ENCODE measurements around the gene STK24.

STK24 gene

DNA sequence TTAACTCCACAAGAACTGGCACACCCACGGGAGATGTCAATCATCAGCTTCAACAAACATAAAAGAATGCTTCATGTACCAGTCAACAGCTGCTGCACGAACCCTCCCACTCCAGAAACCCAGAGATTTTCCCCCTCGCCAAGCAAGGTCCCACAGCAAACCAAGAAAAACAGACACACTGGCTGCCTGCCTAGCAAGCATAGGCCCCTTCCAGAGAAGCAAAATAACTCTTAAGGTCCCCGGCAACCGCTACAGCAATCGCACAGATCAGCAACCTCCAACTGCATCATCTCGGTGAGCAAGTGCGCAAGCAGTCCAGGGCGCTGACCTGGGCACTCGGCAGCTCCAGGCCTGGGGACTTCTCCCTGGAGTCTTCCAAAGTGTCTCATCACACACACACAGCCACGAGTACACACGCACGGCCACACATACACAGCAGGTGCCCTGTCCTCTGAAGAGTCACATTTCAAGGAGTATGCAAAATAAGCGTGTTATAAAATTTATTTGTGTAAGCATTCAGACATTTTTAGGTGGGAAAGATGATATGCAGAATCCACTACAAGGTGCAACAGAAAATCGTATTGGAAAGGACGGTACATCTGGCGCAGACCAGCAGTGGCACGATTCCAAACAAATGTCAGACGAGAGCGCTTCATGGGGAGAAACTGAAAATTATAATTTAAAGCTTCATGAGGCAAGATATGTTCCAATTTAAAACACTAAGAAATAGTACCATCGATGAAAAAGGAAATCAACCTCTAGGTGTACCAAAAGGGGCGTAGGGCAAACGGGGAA lies 125.0 kb downstream of the STK24 start:
- ATAC-seq (no peak), DNase-seq (no peak)

DNA sequence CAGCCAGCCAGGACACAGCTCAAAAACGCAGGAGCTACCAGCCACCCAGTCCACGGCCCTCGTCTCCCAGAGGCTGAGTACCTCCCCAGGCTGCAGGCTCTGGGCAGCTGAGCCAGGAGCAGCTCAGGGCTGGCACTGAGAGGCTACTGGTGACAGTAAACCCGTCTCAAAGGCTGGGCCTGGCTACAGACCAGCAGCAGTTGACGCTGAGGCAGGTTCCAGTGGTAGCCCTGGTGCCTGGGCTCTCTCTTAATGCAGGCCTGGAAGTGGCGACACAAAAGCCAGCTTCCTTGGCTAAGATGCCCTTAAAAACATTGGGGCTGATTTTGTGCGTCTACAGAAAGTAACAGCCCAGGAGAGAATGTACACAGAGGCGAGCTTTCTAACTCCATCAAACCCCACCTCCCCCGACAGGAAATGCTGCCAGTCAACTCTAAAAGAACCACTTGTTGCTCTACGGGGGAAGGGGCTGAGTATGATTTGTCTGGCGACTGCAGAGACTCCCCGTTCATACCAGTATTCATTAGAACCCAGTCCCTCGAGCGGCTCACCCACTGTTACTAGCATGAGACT lies 126.3 kb downstream of the STK24 start:
- no peak for DNase-seq
- ATAC-seq = no peak

DNA sequence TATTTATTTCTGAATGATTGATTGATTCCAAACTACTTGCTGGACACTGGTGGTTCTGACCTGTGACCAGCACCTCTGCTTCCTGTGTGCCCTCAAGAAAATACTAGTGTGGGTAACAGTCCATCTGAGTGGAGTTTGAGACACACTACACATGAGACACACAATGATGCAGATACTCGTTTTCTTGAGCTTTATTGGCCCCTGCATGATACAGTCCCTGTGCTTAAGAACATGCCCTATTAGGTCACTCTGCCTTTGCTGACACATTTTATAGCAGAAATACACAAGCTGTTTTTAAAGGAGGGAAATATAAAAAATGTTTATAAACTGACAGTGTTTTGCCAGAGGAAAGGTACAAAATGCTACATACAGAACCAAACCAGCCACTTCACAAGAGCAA lies 126.9 kb downstream of the STK24 start:
- ATAC-seq = no peak

DNA sequence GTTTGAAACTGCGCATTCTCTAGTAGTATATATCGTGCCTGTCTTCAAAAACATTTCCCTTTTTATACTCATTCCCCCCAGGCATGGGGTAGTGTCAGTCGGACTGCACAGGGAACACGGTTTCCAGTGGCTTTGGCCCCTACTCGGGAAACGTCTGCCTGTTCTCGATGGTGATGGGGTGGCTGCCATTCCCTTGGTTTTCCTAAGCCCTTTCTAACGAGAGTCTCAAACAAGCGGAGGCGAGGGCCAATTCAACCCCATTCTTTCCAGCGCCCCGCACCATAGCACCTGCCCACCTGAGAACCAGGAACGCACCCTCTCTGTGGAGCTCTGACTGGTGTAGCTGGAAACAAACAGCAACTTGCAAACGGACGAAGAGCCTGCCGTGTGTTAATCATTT lies 127.6 kb downstream of the STK24 start:
- no peak for DNase-seq
- ATAC-seq = no peak

More for the DNA sequence above, 126.9 kb downstream of the STK24 start:
- no peak for DNase-seq

DNA sequence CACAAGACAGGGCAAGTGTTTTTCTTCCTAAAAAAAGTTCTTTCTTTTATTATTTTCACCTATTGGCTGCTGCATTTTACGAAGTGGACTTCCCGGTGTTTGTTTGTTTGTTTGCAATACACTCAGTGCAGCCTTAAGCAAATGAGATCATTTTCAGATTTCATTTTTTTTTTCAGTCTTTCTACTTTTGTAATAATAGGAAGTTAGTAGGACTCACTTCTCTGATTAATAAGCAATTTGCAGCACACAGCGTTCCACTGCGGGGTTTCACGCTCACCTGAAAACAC lies 128.3 kb downstream of the STK24 start:
- DNase-seq (no peak), ATAC-seq (no peak)

DNA sequence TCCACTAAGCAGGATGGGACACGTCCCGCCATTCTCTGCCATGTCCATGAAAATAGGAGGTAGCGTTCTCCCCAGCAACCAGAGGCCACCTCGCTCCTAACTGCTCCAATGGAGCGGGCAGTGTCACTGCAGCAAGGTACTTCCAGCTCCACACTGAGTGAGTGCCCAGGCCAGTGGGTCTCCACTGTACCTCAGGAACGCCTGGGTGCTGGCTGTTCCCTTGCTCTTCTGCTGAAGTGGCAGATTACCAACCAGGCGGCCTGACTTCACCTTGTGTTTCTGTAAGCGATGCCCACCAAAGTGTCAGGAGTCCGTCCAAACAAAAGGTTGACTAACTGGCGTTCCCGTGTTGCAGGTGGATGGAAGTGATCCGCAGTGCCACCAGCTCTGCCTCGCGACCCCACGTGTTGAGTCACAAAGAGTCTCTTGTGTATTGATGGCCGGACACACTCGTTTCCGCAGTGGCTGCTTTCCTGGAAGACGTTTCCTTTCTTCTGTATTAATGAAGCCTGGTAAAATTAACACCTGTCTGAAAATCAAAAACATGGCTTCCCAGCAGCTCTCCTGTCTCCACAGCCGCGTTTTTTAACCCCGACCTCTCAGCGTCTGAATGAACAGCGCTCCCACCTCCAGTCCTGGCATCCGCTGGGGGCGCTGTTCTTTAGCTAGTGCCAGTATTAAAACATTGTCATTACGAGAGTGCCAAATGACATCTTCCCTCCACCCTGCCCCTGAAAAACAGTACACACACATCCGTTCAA lies 128.8 kb downstream of the STK24 start:
- ATAC-seq (no peak), DNase-seq (peak; percentile 28)

DNA sequence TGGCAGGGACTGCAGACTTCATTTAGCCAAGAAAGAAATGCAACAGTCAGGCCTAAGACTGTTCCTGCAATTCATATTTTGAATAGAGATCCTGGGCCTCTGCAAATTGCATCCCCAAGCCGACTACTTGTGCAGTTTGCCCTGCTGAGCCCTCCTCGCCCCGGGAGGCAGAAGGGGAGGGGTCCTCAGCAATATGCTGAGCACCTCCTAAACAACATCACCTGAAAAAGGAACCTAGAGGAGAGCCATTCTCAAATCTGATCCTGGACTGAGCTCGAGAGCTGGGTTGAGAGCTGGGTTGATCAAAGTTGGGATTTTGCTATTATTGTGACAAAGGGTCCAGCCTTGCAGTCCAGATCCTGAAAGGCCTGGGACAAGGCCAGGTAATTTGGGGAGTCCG lies 129.8 kb downstream of the STK24 start:
- no peak for ATAC-seq

DNA sequence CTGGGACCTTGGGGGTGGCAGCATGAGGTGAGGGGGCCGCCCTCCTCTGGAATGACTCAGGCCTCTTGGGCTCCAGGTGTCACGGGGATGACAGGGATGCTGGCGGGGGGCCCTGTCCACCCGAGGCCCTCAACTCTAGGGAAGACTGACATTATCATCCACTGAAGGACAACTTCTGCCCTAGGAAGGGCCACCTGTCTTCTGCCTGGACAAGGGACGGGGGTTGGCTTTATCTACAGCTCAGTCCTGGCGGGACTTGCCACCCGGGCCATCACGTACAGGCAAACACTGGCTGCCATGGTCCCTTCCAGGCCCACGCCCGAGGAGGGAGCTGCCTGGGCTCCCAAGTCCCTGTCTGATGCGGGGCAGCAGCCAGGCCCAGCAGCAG lies 130.7 kb downstream of the STK24 start:
- ATAC-seq = no peak
- no peak for DNase-seq

More for the DNA sequence above, 129.8 kb downstream of the STK24 start:
- no peak for DNase-seq

DNA sequence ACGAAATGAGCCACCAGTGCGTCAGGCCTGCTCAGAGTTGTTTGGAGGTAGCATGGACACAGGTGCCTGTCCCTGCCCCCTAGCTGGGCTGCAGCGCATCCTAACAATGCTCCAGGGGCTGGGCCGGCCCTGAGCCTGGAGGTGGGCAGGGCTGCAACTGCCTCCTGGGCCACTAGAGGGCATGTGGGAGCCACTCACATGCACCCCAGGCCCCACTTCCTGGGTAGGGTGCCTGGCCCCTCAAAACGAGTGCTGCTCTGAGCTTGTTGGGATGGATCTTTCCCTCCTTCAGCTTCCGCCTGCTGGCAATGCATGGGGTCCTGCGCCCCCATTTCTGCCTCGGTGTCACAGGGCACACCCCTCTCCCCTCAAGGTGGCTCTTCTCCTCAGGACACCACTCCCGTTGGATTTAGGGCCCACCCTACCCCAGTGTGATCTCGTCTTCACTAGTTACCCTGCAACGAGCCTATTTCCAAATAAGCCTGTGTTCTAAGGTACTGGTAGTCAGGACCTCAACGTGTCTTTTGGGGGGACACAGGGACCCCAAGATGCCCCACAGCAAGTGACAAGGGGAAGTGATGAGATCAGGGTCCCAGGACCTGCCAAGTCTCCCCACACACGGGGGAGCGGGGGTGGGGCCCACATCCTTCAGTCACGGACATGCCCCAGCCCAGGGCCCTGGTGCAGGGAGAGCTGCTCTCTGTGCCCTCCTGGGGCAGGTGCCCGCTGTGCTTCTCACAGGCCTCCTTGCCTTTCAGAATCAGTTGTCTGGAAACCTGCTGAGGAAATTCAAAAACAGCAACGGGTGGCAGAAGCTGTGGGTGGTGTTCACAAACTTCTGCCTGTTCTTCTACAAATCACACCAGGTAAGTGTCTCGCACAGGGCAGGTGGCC lies 131.3 kb downstream of the STK24 start:
- ATAC-seq (peak; percentile 87), DNase-seq (peak; percentile 83)

DNA sequence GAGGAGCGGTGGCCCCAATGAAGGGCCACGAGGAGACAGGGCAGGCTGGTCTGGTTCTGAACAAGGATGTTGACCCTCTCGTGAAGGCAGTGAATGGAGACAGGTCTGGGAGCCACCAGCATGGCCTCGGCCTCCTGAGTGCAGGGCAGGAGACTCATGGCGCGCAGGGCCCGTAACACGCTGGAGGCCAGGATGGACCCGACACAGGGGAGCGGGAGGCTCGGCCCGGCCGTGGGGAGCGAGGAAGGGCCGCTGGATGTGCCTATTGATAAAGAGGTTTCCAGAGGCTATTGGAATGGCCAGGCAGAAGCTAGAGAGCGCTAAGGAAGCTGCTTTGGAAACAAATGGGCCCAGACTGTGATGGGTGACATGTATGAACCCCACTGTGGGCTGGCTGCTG lies 132.5 kb downstream of the STK24 start:
- no peak for DNase-seq
- no peak for ATAC-seq

DNA sequence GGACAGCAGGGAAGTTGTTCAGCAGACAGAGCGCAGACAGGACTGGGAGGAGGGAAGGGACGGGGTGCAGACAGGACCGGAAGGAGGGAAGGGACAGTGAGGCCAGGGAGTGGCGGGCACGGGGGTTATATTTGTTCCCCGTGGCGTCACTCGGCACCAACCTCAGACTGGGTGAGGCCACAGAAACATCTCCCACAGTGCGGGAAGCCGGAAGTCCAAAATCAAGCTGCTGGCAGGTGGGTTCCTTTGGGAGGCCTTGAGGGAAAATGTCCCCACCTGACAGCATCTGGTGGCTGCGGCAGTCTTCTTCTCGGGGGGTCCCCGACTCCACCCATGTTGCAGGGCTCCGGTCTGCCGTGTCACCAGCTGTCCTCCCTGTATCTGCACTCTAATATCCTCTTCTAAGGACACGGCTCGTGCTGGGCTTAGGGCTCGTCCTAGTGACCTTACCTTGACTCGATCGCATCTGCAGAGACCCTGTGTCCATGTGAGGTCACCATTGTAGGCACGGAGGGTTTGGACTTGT lies 133.0 kb downstream of the STK24 start:
- no peak for ATAC-seq

DNA sequence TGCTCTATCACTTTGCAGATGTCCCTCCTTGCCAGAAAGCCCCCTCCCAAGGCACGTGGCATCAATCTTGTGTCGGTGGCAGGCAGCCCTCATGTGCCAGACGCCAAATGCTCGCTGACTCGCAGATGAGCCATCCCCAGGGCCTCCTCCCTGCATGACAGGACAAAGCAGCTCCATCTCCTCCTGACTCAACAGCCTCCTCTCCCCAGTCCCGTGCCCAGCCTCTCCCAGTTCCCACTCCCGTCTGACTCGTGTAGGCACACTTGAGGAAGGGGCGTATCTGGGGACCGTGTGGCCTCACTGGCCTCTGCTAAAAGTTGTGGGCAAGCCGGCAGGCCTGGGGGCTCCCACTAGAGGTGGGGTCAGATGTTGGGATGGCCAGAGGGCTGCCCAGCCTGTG lies 133.6 kb downstream of the STK24 start:
- DNase-seq (no peak), ATAC-seq (no peak)

More for the DNA sequence above, 133.0 kb downstream of the STK24 start:
- DNase-seq = no peak

DNA sequence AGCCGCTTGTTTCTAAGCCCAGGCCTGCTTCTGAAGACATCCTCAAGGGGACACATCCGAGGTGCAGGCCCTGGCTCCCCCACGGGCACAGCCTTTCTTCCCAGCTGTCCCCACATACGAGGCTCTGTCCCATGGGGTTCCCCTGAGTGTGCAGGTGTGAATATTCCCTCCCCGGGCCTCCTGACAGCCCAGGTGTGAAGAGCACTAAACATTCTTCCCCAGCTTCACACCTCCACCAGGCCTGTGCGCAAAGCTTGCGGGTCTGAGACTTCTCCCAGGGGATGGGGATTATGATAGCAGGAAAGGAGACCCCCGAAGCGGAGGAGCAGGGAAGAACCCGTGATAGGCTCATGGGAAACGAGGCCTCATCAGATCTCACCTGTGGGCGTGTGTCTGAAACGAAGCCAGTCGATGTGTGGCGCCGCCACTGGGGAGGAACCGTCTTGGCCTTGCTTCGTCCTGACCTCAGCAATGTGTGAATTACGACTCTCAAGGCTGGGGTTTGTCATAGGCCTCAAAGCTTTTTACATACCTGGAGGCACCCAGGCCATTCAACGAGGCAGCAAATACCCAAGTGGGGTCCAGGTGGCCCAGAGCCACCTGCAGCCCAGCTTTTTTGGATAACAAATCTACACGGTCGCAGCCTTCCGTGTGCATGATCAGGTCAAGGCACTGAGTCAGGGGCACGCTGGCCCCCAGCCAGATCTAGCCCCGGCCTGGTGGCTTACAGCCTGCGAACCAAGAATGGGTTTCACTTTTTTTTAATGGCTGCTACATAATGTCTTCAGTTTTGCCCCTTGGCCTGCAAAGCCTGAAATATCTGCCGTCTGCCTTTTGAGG lies 134.3 kb downstream of the STK24 start:
- DNase-seq (no peak), ATAC-seq (no peak)

DNA sequence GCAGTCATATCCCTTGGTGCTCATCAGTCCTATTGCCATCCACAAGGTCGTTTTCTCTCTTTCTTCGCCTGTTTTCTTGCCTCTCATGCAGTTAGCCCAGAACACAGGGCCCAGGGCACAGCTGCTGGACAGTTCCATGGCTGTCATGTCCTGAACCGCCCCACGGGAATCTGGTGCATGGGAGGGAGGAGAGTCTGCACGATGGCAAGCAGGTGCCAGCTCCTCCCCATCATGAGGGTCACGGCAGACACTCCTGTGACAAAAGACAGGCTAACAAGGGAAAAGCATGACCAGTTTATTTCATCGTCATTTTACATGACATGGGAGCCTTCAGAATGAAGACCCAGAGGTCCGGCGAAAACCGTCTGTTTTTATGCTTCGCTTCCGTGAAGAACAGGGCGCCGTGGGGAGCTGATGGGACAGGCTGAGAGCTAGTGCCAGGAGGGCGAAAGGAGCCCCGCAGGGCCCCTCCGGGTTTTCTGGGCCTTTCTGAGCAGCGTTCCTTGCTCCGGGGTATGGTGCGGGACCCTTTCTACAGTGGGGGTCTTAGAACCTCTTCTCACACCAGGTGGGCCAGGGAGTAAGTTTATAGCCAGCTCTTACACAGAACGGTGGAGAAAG lies 135.7 kb downstream of the STK24 start:
- ATAC-seq (no peak), DNase-seq (no peak)

DNA sequence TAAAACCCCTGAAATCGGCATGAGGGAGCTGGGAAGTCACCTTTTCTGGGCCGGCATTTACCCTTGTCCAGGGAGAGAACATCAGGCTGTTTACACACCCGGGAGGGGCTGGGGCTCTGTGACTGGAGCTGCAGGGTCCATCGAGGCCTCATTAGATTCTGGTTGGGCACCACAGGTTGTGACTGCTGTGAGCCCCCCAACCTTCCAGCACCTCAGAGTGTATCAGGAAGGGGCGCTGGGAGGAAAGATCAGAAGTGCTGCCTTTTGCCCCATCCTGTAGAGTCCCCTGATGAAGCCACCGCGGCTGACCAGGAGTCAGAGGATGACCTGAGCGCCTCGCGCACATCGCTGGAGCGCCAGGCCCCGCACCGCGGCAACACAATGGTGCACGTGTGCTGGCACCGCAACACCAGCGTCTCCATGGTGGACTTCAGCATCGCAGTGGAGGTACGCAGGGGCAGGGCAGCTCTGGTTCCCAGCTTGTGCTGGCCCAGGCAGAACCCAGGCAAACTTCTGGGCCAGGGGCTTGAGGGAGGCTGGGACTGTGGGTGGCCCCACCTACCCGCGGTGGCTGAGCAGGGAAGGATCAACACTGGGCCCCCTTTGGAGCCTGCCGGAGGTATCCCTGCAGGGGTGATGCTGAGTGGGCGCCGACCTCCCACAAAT lies 136.4 kb downstream of the STK24 start:
- ATAC-seq = no peak
- no peak for DNase-seq

DNA sequence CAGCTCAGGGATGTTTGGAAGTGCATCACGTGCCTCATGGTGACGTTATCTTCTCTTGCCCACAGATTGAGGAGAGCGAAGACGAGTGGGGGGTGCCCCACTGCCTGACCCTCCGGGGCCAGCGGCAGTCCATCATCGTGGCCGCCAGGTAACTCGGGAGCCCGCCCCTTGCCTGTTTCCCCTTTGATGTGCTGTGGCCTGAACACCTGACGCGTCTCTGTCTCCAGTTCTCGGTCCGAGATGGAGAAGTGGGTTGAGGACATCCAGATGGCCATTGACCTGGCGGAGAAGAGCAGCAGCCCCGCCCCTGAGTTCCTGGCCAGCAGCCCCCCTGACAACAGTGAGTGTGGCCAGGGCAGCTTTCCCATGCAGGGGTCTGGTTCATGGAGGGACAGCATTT lies 137.0 kb downstream of the STK24 start:
- ATAC-seq = no peak
- DNase-seq = no peak

DNA sequence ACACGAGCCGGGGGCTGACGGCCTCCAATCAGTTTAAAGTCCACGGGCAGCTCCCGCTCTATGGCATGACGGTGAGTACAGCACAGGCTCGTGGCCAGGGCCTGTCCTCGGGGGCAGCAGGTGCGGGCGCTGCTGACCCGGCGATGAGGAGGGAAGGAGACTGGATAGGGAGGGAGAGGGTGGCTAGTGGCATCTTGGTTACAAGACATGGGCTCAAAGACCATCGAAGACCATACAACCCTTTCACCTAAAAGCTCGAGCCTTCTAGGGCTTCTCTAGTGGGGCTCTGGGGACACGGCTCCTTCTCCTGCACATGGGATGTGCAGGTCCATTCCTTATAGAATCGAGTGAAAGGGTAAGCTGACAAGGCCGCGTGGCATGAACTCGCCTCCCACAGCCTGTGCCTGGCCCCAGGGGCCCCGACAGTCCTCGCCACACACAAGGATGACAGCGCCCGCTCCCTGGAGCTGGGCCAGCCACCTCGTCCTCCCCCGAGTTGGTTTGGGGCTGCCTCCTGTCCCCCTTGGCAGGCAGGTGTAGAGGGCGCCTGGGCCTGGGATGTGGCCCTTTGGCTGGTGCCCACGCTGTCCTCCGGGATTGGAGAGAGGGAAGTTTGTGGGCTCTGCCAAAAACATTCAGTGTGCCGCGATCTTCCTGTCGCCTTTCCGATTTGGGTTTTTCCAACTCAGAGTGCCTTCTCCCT lies 137.6 kb downstream of the STK24 start:
- ATAC-seq = no peak
- DNase-seq = no peak

DNA sequence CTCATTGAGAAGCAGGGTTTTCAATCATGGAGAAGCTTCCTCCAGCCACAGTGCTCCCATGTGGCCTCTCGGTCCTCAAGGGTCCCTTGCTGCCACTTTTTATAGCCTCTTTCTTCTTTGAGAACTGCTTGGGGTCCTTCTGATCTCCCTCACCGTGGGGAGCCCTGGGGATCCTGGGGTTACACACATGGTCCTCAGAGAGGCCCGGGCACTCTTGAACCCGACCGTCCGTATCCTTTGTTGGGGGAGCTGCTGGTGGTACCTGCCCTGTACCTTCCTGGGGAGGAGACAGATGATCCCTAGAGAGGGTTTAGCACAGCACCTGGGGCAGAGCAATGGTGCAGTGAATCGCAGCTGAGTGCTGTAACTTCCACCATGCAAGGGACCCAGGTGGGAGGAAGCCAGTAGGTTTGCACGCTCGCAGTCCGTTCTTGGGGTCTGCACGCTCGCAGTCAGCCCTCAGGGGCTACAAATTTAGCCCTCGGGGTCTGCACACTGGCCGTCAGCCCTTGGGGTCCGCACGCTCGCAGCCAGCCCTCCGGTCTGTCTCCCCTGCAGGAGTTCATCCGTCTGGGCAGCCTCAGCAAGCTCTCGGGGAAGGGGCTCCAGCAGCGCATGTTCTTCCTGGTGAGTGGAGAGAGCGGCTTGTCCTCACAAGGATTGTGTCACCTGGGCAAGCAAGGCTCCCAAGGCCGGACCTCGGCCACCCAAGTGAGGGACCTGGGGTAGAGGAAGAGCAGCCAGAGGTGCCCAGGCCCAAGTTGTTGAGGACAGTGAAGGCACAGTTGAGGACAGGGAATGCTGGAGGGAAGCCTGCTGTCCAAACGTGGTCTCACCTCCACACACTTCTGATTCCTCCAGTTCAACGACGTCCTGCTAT lies 138.4 kb downstream of the STK24 start:
- no peak for DNase-seq
- no peak for ATAC-seq

All from stimulated activated naive CD8-positive, alpha-beta T cell treated with anti-CD3 and anti-CD28 coated beads, Interleukin-15, Interleukin-2, amounts not matched to agents 100 U/mL and 50 U/mL, for 24 hours (primary cell).